ENCODE results near the gene NANS. TPM values are rescaled to one million over a fixed set of nuclear protein-coding genes. Genes with fewer than 3 reads are reported as not detected.
"Not testable (repeated sequence)": the region's sequence is repeated elsewhere in the genome, so short reads cannot be mapped to it uniquely, and the experiment has no call there.

Gene NANS
- total RNA-seq, 1 donor from 2014 or later = 22.9 TPM

- DNase-seq = no peak
- Mint-ChIP-seq H3K9me3 (ENCODE audit: unreplicated experiment) (peaks cover 2% of the 10 kb centered on the region), H3K4me3 (ENCODE audit: unreplicated experiment) (no peak overlapping the region), H3K4me1 (ENCODE audit: low read depth, unreplicated experiment) (no peaks in the 10 kb centered on the region), H3K27me3 (ENCODE audit: unreplicated experiment) (peaks cover 2% of the 10 kb centered on the region), H3K36me3 (ENCODE audit: unreplicated experiment) (no peaks in the 10 kb centered on the region), H3K27ac (ENCODE audit: unreplicated experiment) (no peak overlapping the region)
- TF ChIP-seq CTCF (IDR thresholded peaks at IDR 0.05; ENCODE audit: partially characterized antibody, unreplicated experiment) = no peak
Measured at GRCh38 chr9:98018347-98018746, 38.2 kb upstream of the NANS start.

GRCh38 chr9:98019098-98019497, 37.4 kb upstream of the NANS start:
- TF ChIP-seq CTCF (IDR thresholded peaks at IDR 0.05; ENCODE audit: partially characterized antibody, unreplicated experiment) = no peak
- Mint-ChIP-seq H3K36me3 (ENCODE audit: unreplicated experiment) (no peaks in the 10 kb centered on the region), H3K4me1 (ENCODE audit: low read depth, unreplicated experiment) (no peaks in the 10 kb centered on the region), H3K27ac (ENCODE audit: unreplicated experiment) (no peak overlapping the region), H3K4me3 (ENCODE audit: unreplicated experiment) (no peak overlapping the region), H3K27me3 (ENCODE audit: unreplicated experiment) (peaks cover 2% of the 10 kb centered on the region), H3K9me3 (ENCODE audit: unreplicated experiment) (peaks cover 2% of the 10 kb centered on the region)
- DNase-seq = no peak

- H3K27me3 Mint-ChIP-seq (ENCODE audit: unreplicated experiment); H3K27ac Mint-ChIP-seq (ENCODE audit: unreplicated experiment); H3K36me3 Mint-ChIP-seq (ENCODE audit: unreplicated experiment); H3K4me1 Mint-ChIP-seq (ENCODE audit: low read depth, unreplicated experiment); DNase-seq; H3K4me3 Mint-ChIP-seq (ENCODE audit: unreplicated experiment); H3K9me3 Mint-ChIP-seq (ENCODE audit: unreplicated experiment): not testable (repeated sequence)
Measured at GRCh38 chr9:98019869-98020268, 36.7 kb upstream of the NANS start.

- H3K27me3 Mint-ChIP-seq (ENCODE audit: unreplicated experiment) = peaks cover 2% of the 10 kb centered on the region
- H3K4me1 Mint-ChIP-seq (ENCODE audit: low read depth, unreplicated experiment) = no peaks in the 10 kb centered on the region
- H3K36me3 Mint-ChIP-seq (ENCODE audit: unreplicated experiment) = peaks cover 4% of the 10 kb centered on the region
- no peak overlapping the region for H3K27ac Mint-ChIP-seq (ENCODE audit: unreplicated experiment)
- peaks cover 2% of the 10 kb centered on the region for H3K9me3 Mint-ChIP-seq (ENCODE audit: unreplicated experiment)
- H3K4me3 Mint-ChIP-seq (ENCODE audit: unreplicated experiment) = no peak overlapping the region
- DNase-seq = no peak
- no peak for TF ChIP-seq CTCF (IDR thresholded peaks at IDR 0.05; ENCODE audit: partially characterized antibody, unreplicated experiment)
Measured at GRCh38 chr9:98020476-98021145, 35.9 kb upstream of the NANS start.

GRCh38 chr9:98021306-98022040, 35.1 kb upstream of the NANS start:
- DNase-seq = no peak

More at GRCh38 chr9:98021306-98022040, 35.1 kb upstream of the NANS start:
- Mint-ChIP-seq H3K27me3 (ENCODE audit: unreplicated experiment) (peaks cover 2% of the 10 kb centered on the region), H3K36me3 (ENCODE audit: unreplicated experiment) (peaks cover 4% of the 10 kb centered on the region), H3K27ac (ENCODE audit: unreplicated experiment) (no peak overlapping the region), H3K9me3 (ENCODE audit: unreplicated experiment) (peaks cover 2% of the 10 kb centered on the region), H3K4me1 (ENCODE audit: low read depth, unreplicated experiment) (no peaks in the 10 kb centered on the region), H3K4me3 (ENCODE audit: unreplicated experiment) (no peak overlapping the region)
- TF ChIP-seq CTCF (IDR thresholded peaks at IDR 0.05; ENCODE audit: partially characterized antibody, unreplicated experiment) = no peak
